Subcutaneous adipose tissue (tissue), 4 donors: ENCODE measurements around the gene MEX3C. TPM values are rescaled to one million over a fixed set of nuclear protein-coding genes. Genes with fewer than 3 reads are reported as not detected.

ENCODE experiments used
- CTCF ChIP-seq: fragments of 450-650 bp; IDR thresholded peaks from one replicate; pipeline ENCODE4 v1.5.1; 2016; ENCODE audit warnings: low read depth, mild to moderate bottlenecking, control low read depth, antibody characterized with exemption, moderate library complexity
- total RNA-seq, 4 donors: library from RNA; depleted of rRNA; stranded (reverse); fragments of >200 nt; gene quantifications; one replicate each; pipeline ENCODE4 v1.1.0, GENCODE V29; 2016

Gene MEX3C
- total RNA-seq, 4 donors from 2014 or later = 19.2 to 23.0 (median 20.9) TPM

- TF ChIP-seq CTCF = no peak
These were observed 26.3 kb downstream of the MEX3C start for GRCh38 chr18:51171223-51171622.

- TF ChIP-seq CTCF = no peak
These were observed 26.8 kb downstream of the MEX3C start for GRCh38 chr18:51170664-51171063.

- TF ChIP-seq CTCF = no peak
These were observed 27.8 kb downstream of the MEX3C start for GRCh38 chr18:51169731-51170130.

- no peak for TF ChIP-seq CTCF
These were observed 28.4 kb downstream of the MEX3C start for GRCh38 chr18:51168960-51169662.

- no peak for TF ChIP-seq CTCF
These were observed 29.3 kb downstream of the MEX3C start for GRCh38 chr18:51168026-51168742.

- no peak for TF ChIP-seq CTCF
These were observed 32.2 kb downstream of the MEX3C start for GRCh38 chr18:51165296-51165695.

GRCh38 chr18:51164761-51165281 is 32.7 kb downstream of the MEX3C start:
- no peak for TF ChIP-seq CTCF
